IMR-90 (cell line): ENCODE results near the gene ADGRF5.

Experiments
- CEBPB ChIP-seq: IDR thresholded peaks from 2 replicates; pipeline ENCODE4 v1.6.1; 2012; ENCODE audit warnings: low read depth, low read length, improper control_type of control experiment
- CHD1 ChIP-seq: IDR thresholded peaks from 2 replicates; pipeline ENCODE4 v1.6.1; 2012; ENCODE audit warnings: low read depth, low read length, improper control_type of control experiment
- MAFK ChIP-seq: IDR thresholded peaks from 2 replicates; pipeline ENCODE4 v1.6.1; 2012; ENCODE audit warnings: low read depth, low read length, improper control_type of control experiment
- NFE2L2 ChIP-seq: fragments of 150-350 bp; IDR thresholded peaks from 2 replicates; pipeline ENCODE4 v1.6.1; 2016; ENCODE audit warnings: low read depth, mild to moderate bottlenecking, low read length
- POLR2A ChIP-seq: IDR thresholded peaks from 2 replicates; pipeline ENCODE4 v1.6.1; 2012; ENCODE audit warnings: mild to moderate bottlenecking, low read depth, low read length
- RAD21 ChIP-seq: IDR thresholded peaks from 2 replicates; pipeline ENCODE4 v1.6.1; 2012; ENCODE audit warnings: low read length, improper control_type of control experiment
- TF ChIP-seq, protein P1 (sequence below): conservative IDR thresholded peaks from 2 replicates; pipeline ENCODE4 v1.5.1; 2012; ENCODE audit warnings: mild to moderate bottlenecking, low read depth, low read length, improper control_type of control experiment

DNA sequence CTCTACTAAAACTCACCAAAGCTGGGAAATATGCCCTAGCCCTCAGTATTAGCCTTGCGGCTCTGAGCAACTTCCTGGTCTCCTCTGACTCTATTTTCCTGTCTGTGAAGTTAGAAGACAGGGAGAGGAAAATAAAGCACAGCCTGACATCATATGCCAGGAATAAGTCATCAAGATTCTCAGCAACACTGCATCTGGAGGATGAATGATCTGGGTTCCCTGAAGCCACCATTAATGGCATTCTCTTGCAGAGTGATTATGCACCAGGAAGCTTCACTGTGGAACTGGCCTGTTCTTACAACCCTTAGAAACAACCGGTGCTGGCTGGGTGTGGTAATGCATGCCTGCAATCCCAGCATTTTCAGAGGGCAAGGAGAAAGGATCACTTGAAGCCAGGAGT, 12.4 kb downstream of the ADGRF5 start:
- TF ChIP-seq POLR2A (no peak), RAD21 (no peak), MAFK (no peak), NFE2L2 (no peak), CHD1 (no peak), CEBPB (no peak)
- TF ChIP-seq, protein P1, sequence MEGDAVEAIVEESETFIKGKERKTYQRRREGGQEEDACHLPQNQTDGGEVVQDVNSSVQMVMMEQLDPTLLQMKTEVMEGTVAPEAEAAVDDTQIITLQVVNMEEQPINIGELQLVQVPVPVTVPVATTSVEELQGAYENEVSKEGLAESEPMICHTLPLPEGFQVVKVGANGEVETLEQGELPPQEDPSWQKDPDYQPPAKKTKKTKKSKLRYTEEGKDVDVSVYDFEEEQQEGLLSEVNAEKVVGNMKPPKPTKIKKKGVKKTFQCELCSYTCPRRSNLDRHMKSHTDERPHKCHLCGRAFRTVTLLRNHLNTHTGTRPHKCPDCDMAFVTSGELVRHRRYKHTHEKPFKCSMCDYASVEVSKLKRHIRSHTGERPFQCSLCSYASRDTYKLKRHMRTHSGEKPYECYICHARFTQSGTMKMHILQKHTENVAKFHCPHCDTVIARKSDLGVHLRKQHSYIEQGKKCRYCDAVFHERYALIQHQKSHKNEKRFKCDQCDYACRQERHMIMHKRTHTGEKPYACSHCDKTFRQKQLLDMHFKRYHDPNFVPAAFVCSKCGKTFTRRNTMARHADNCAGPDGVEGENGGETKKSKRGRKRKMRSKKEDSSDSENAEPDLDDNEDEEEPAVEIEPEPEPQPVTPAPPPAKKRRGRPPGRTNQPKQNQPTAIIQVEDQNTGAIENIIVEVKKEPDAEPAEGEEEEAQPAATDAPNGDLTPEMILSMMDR: no peak
